ENCODE results near the gene EGR4. TPM values are rescaled to one million over a fixed set of nuclear protein-coding genes. Genes with fewer than 3 reads are reported as not detected.

The EGR4 gene
- total RNA-seq, 1 donor from 2014 or later = not detected

- H3K9ac ChIP-seq (ENCODE audit: low read length) = no peak overlapping the region
- peaks cover 4% of the 10 kb centered on the region for H4K20me1 ChIP-seq (ENCODE audit: insufficient read depth, low read length)
- no peak overlapping the region for H3K27ac ChIP-seq (ENCODE audit: low read depth, low read length)
- no peak for TF ChIP-seq EZH2 (IDR thresholded peaks at IDR 0.05; ENCODE audit: insufficient read depth, low read length)
- peak; percentile 52 for TF ChIP-seq CTCF (IDR thresholded peaks at IDR 0.05; ENCODE audit: insufficient read depth, low read depth, low read length)
- peak; percentile 27 for DNase-seq (ENCODE audit: low read depth)
- Mint-ChIP-seq H3K36me3 (ENCODE audit: low read depth, unreplicated experiment) (no peaks in the 10 kb centered on the region), H3K9me3 (ENCODE audit: unreplicated experiment) (peaks cover 2% of the 10 kb centered on the region), H3K27ac (ENCODE audit: unreplicated experiment) (no peak overlapping the region), H3K4me1 (ENCODE audit: low read depth, unreplicated experiment) (peaks cover 2% of the 10 kb centered on the region), H3K4me3 (ENCODE audit: unreplicated experiment) (no peak overlapping the region), H3K27me3 (ENCODE audit: low read depth, unreplicated experiment) (peaks cover 83% of the 10 kb centered on the region)
- H3K79me2 ChIP-seq (ENCODE audit: insufficient read depth, low read length) = no peaks in the 10 kb centered on the region
- H3K9me3 ChIP-seq (ENCODE audit: insufficient read depth, low read depth, low read length) = no peaks in the 10 kb centered on the region
- H3K4me3 ChIP-seq (ENCODE audit: insufficient read depth, low read depth, low read length) = no peak overlapping the region
- no peak for FAIRE-seq
- no peak overlapping the region for H2AFZ ChIP-seq (ENCODE audit: low read depth, low read length)
- peaks cover 7% of the 10 kb centered on the region for H3K4me1 ChIP-seq (ENCODE audit: insufficient read depth, low read length)
- peaks cover 92% of the 10 kb centered on the region for H3K27me3 ChIP-seq (ENCODE audit: insufficient read depth, low read length)
- H3K4me2 ChIP-seq (ENCODE audit: low read length) = no peak overlapping the region
- H3K36me3 ChIP-seq (ENCODE audit: insufficient read depth, low read length) = no peaks in the 10 kb centered on the region
Observed at GRCh38 chr2:73290049-73290839, 3.1 kb downstream of the EGR4 start.

- FAIRE-seq (no peak), DNase-seq (ENCODE audit: low read depth) (no peak)
- no peak overlapping the region for H3K4me2 ChIP-seq (ENCODE audit: low read length)
- Mint-ChIP-seq H3K27me3 (ENCODE audit: low read depth, unreplicated experiment) (peaks cover 76% of the 10 kb centered on the region), H3K9me3 (ENCODE audit: unreplicated experiment) (peaks cover 2% of the 10 kb centered on the region), H3K27ac (ENCODE audit: unreplicated experiment) (no peak overlapping the region), H3K4me1 (ENCODE audit: low read depth, unreplicated experiment) (peaks cover 2% of the 10 kb centered on the region), H3K4me3 (ENCODE audit: unreplicated experiment) (no peak overlapping the region), H3K36me3 (ENCODE audit: low read depth, unreplicated experiment) (no peaks in the 10 kb centered on the region)
- H4K20me1 ChIP-seq (ENCODE audit: insufficient read depth, low read length) = peaks cover 4% of the 10 kb centered on the region
- no peak overlapping the region for H3K27ac ChIP-seq (ENCODE audit: low read depth, low read length)
- H3K4me3 ChIP-seq (ENCODE audit: insufficient read depth, low read depth, low read length) = no peak overlapping the region
- peaks cover 85% of the 10 kb centered on the region for H3K27me3 ChIP-seq (ENCODE audit: insufficient read depth, low read length)
- no peaks in the 10 kb centered on the region for H3K79me2 ChIP-seq (ENCODE audit: insufficient read depth, low read length)
- H3K36me3 ChIP-seq (ENCODE audit: insufficient read depth, low read length) = no peaks in the 10 kb centered on the region
- no peak overlapping the region for H2AFZ ChIP-seq (ENCODE audit: low read depth, low read length)
- H3K9ac ChIP-seq (ENCODE audit: low read length) = no peak overlapping the region
- H3K9me3 ChIP-seq (ENCODE audit: insufficient read depth, low read depth, low read length) = no peaks in the 10 kb centered on the region
- TF ChIP-seq EZH2 (IDR thresholded peaks at IDR 0.05; ENCODE audit: insufficient read depth, low read length) = no peak
- no peak for TF ChIP-seq CTCF (IDR thresholded peaks at IDR 0.05; ENCODE audit: insufficient read depth, low read depth, low read length)
- H3K4me1 ChIP-seq (ENCODE audit: insufficient read depth, low read length) = peaks cover 7% of the 10 kb centered on the region
Observed at GRCh38 chr2:73289304-73289703, 4.0 kb downstream of the EGR4 start.

- H3K9me3 Mint-ChIP-seq (ENCODE audit: unreplicated experiment) = peaks cover 2% of the 10 kb centered on the region
Observed at GRCh38 chr2:73286134-73286655, 7.2 kb downstream of the EGR4 start.

More at GRCh38 chr2:73286134-73286655, 7.2 kb downstream of the EGR4 start:
- no peak overlapping the region for H2AFZ ChIP-seq (ENCODE audit: low read depth, low read length)
- H3K79me2 ChIP-seq (ENCODE audit: insufficient read depth, low read length) = no peaks in the 10 kb centered on the region
- H3K9me3 ChIP-seq (ENCODE audit: insufficient read depth, low read depth, low read length) = no peaks in the 10 kb centered on the region
- no peaks in the 10 kb centered on the region for H3K36me3 Mint-ChIP-seq (ENCODE audit: low read depth, unreplicated experiment)
- H3K27me3 ChIP-seq (ENCODE audit: insufficient read depth, low read length) = peaks cover 56% of the 10 kb centered on the region
- H4K20me1 ChIP-seq (ENCODE audit: insufficient read depth, low read length) = peaks cover 9% of the 10 kb centered on the region
- no peak overlapping the region for H3K4me2 ChIP-seq (ENCODE audit: low read length)
- peaks cover 2% of the 10 kb centered on the region for H3K4me1 Mint-ChIP-seq (ENCODE audit: low read depth, unreplicated experiment)
- H3K4me3 Mint-ChIP-seq (ENCODE audit: unreplicated experiment) = no peak overlapping the region
- no peaks in the 10 kb centered on the region for H3K36me3 ChIP-seq (ENCODE audit: insufficient read depth, low read length)
- peaks cover 56% of the 10 kb centered on the region for H3K27me3 Mint-ChIP-seq (ENCODE audit: low read depth, unreplicated experiment)
- peaks cover 5% of the 10 kb centered on the region for H3K4me1 ChIP-seq (ENCODE audit: insufficient read depth, low read length)
- no peak overlapping the region for H3K9ac ChIP-seq (ENCODE audit: low read length)
- DNase-seq (ENCODE audit: low read depth) = no peak
- no peak overlapping the region for H3K27ac Mint-ChIP-seq (ENCODE audit: unreplicated experiment)
- TF ChIP-seq EZH2 (IDR thresholded peaks at IDR 0.05; ENCODE audit: insufficient read depth, low read length) (no peak), CTCF (IDR thresholded peaks at IDR 0.05; ENCODE audit: insufficient read depth, low read depth, low read length) (no peak)
- no peak overlapping the region for H3K4me3 ChIP-seq (ENCODE audit: insufficient read depth, low read depth, low read length)
- no peak for FAIRE-seq
- no peak overlapping the region for H3K27ac ChIP-seq (ENCODE audit: low read depth, low read length)

Data from astrocyte (in vitro differentiated cells and primary cell).